ENCODE results near the gene IL4I1. TPM values are rescaled to one million over a fixed set of nuclear protein-coding genes. Genes with fewer than 3 reads are reported as not detected.
A peak's percentile ranks its signal among the peaks of the same experiment; 100 is the strongest.

The IL4I1 gene
- total and polyA plus RNA-seq, 2 experiments from 2014 or later: 0.66 TPM; not detected in 1

DNA sequence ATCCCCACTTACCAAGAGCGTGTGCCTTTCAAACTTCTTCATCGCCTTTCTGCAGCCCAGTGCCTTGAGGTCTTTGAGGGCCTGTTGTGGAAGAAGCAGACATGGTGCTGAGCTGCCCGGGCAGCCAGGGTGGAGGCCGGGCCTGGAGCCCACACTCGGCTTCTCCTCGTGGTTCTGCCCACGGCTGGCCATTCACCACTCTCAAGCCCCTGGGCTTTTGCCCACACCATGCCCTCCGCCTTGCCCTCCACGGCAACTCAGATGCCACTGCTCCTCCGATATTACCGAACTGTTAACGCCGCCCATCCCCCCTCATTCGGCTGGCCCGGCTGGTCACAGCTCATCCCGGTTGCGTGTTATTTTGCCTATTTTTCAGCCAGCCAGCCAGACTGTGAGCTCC, 5.3 kb downstream of the IL4I1 start:
- DNase-seq: no peak
- Histone ChIP-seq H3K9ac (no peak overlapping the region), H3K36me3 (ENCODE audit: low read depth) (no peaks in the 10 kb centered on the region), H3K79me2 (ENCODE audit: insufficient read depth) (no peaks in the 10 kb centered on the region), H2AFZ (no peak overlapping the region), H3K27me3 (replicated peaks; ENCODE audit: insufficient read depth) (no peaks in the 10 kb centered on the region), H3K4me1 (ENCODE audit: insufficient read depth) (no peaks in the 10 kb centered on the region), H3K4me3 (no peak overlapping the region), H4K20me1 (ENCODE audit: insufficient read depth) (no peaks in the 10 kb centered on the region), H3K4me2 (ENCODE audit: unreplicated experiment) (no peak overlapping the region), H3K9me2 (ENCODE audit: insufficient read depth) (no peaks in the 10 kb centered on the region), H3K9me3 (ENCODE audit: low read depth) (no peaks in the 10 kb centered on the region), H3F3A (ENCODE audit: insufficient read depth) (no peaks in the 10 kb centered on the region), H3K27ac (no peak overlapping the region)
- 82 to 89% methylated on average over 16 to 17 of the region's 17 CpGs for WGBS, 2 experiments (ENCODE audit: low coverage in 1 of 2, low lambda C conversion rate in 2 of 2, missing lambda C conversion rate in 2 of 2)
- in situ Hi-C loops (cut with MboI): no loop called here
- TF ChIP-seq EZH2phosphoT487 (IDR thresholded peaks at IDR 0.05; ENCODE audit: insufficient read depth, low read depth) (no peak), EZH2 (IDR thresholded peaks at IDR 0.05; ENCODE audit: insufficient read depth, poor library complexity, severe bottlenecking) (no peak)

DNA sequence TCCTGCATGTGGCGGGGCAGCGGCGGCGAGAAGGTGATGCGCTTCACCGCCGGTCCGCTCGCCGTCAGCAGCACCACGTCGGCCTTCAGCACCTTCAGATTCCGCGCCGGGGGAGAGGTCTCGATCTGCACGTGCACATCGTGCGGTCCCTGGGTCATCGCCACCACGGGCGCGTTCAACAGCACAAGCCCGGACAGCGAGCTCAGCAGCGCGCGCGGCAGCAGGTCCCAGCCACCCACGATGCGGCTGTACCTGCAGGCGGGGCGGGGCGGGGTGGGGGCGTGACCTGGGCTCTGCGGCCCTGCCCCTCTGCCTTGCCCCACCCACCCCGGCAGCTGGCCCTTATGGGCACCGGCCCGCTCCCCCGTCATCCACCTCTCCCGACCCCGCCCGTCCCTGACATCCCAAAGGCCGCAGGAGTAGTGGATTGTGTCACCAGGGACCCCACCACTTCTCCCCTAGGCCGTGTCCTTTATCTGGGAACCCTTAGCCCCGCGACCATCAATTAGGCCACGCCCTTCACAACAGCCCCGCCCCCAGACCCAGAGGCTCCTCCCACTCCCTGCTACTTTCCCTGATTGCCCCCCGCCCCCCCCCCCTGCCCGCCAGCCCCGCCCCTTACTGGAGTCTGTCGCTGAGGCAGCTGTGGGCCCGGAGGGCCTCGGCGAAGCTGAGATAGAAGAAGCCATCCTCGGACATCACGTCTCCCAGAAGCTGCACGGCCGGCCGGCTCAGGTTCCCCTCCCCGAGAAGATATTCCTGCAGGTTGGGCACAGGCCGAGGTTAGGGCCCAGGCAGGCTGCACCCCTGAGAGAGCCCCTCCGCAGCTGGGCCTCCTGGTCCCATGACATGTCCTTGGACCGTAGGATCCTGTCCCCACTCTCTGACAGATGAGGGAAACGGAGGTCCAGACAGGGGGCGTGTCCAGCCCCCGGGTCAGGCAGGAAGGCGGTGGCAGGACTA, 6.1 kb downstream of the IL4I1 start:
- TF ChIP-seq EZH2 (IDR thresholded peaks at IDR 0.05; ENCODE audit: insufficient read depth, poor library complexity, severe bottlenecking) (no peak), EZH2phosphoT487 (IDR thresholded peaks at IDR 0.05; ENCODE audit: insufficient read depth, low read depth) (no peak)
- no peaks in the 10 kb centered on the region for H3F3A ChIP-seq (ENCODE audit: insufficient read depth)
- no peaks in the 10 kb centered on the region for H4K20me1 ChIP-seq (ENCODE audit: insufficient read depth)
- WGBS, 2 experiments (ENCODE audit: low coverage in 1 of 2, low lambda C conversion rate in 2 of 2, missing lambda C conversion rate in 2 of 2): 16 to 19% methylated on average over 38 to 68 of the region's 69 CpGs
- H3K27me3 ChIP-seq (replicated peaks; ENCODE audit: insufficient read depth): no peaks in the 10 kb centered on the region
- H3K4me3 ChIP-seq: no peak overlapping the region; the same call in 1 of the 2 replicates
- H3K9ac ChIP-seq: no peak overlapping the region
- H3K27ac ChIP-seq: no peak overlapping the region
- H3K4me2 ChIP-seq (ENCODE audit: unreplicated experiment): no peak overlapping the region
- H3K79me2 ChIP-seq (ENCODE audit: insufficient read depth): no peaks in the 10 kb centered on the region
- no peaks in the 10 kb centered on the region for H3K9me3 ChIP-seq (ENCODE audit: low read depth)
- in situ Hi-C loops (cut with MboI): no loop called here
- H3K36me3 ChIP-seq (ENCODE audit: low read depth): no peaks in the 10 kb centered on the region
- H3K4me1 ChIP-seq (ENCODE audit: insufficient read depth): no peaks in the 10 kb centered on the region
- peak; percentile 31 for DNase-seq
- no peak overlapping the region for H2AFZ ChIP-seq
- H3K9me2 ChIP-seq (ENCODE audit: insufficient read depth): no peaks in the 10 kb centered on the region

GRCh38 chr19:49889687-49890348, 6.9 kb downstream of the IL4I1 start:
- Histone ChIP-seq H3K27ac (no peak overlapping the region), H3K9me3 (ENCODE audit: low read depth) (no peaks in the 10 kb centered on the region), H3K4me1 (ENCODE audit: insufficient read depth) (no peaks in the 10 kb centered on the region), H3K36me3 (ENCODE audit: low read depth) (no peaks in the 10 kb centered on the region), H3K4me3 (no peak overlapping the region; the same call in 1 of the 2 replicates), H3K79me2 (ENCODE audit: insufficient read depth) (no peaks in the 10 kb centered on the region), H3K4me2 (ENCODE audit: unreplicated experiment) (no peak overlapping the region), H3F3A (ENCODE audit: insufficient read depth) (no peaks in the 10 kb centered on the region), H3K27me3 (replicated peaks; ENCODE audit: insufficient read depth) (no peaks in the 10 kb centered on the region), H2AFZ (no peak overlapping the region), H3K9me2 (ENCODE audit: insufficient read depth) (no peaks in the 10 kb centered on the region), H3K9ac (no peak overlapping the region), H4K20me1 (ENCODE audit: insufficient read depth) (no peaks in the 10 kb centered on the region)
- TF ChIP-seq EZH2 (IDR thresholded peaks at IDR 0.05; ENCODE audit: insufficient read depth, poor library complexity, severe bottlenecking): no peak
- no peak for TF ChIP-seq EZH2phosphoT487 (IDR thresholded peaks at IDR 0.05; ENCODE audit: insufficient read depth, low read depth)
- in situ Hi-C loops (cut with MboI): no loop called here
- peak; percentile 82 for DNase-seq
- 21 to 26% methylated on average over 69 to 71 of the region's 71 CpGs for WGBS, 2 experiments (ENCODE audit: low coverage in 1 of 2, low lambda C conversion rate in 2 of 2, missing lambda C conversion rate in 2 of 2)

GRCh38 chr19:49889038-49889686, 7.5 kb downstream of the IL4I1 start:
- H3K27me3 ChIP-seq (replicated peaks; ENCODE audit: insufficient read depth): no peaks in the 10 kb centered on the region
- H3K9ac ChIP-seq: no peak overlapping the region
- no peaks in the 10 kb centered on the region for H3K4me1 ChIP-seq (ENCODE audit: insufficient read depth)
- H3F3A ChIP-seq (ENCODE audit: insufficient read depth): no peaks in the 10 kb centered on the region
- in situ Hi-C loops (cut with MboI): no loop called here
- no peaks in the 10 kb centered on the region for H3K9me2 ChIP-seq (ENCODE audit: insufficient read depth)
- H3K4me3 ChIP-seq: no peak overlapping the region
- DNase-seq: no peak
- TF ChIP-seq EZH2phosphoT487 (IDR thresholded peaks at IDR 0.05; ENCODE audit: insufficient read depth, low read depth) (no peak), EZH2 (IDR thresholded peaks at IDR 0.05; ENCODE audit: insufficient read depth, poor library complexity, severe bottlenecking) (no peak)
- H3K27ac ChIP-seq: no peak overlapping the region
- no peak overlapping the region for H2AFZ ChIP-seq
- H4K20me1 ChIP-seq (ENCODE audit: insufficient read depth): no peaks in the 10 kb centered on the region
- H3K9me3 ChIP-seq (ENCODE audit: low read depth): no peaks in the 10 kb centered on the region
- no peak overlapping the region for H3K4me2 ChIP-seq (ENCODE audit: unreplicated experiment)
- no peaks in the 10 kb centered on the region; the same call in 1 of the 2 replicates for H3K36me3 ChIP-seq (ENCODE audit: low read depth)
- H3K79me2 ChIP-seq (ENCODE audit: insufficient read depth): no peaks in the 10 kb centered on the region
- WGBS, 2 experiments (ENCODE audit: low coverage in 1 of 2, low lambda C conversion rate in 2 of 2, missing lambda C conversion rate in 2 of 2): 94 to 95% methylated on average over 23 of the region's 23 CpGs
